ENCODE results near the gene MAP4K3. TPM values are rescaled to one million over a fixed set of nuclear protein-coding genes. Genes with fewer than 3 reads are reported as not detected.

The MAP4K3 gene
- total RNA-seq, 1 experiment from 2014 or later: 26.6 TPM

DNA sequence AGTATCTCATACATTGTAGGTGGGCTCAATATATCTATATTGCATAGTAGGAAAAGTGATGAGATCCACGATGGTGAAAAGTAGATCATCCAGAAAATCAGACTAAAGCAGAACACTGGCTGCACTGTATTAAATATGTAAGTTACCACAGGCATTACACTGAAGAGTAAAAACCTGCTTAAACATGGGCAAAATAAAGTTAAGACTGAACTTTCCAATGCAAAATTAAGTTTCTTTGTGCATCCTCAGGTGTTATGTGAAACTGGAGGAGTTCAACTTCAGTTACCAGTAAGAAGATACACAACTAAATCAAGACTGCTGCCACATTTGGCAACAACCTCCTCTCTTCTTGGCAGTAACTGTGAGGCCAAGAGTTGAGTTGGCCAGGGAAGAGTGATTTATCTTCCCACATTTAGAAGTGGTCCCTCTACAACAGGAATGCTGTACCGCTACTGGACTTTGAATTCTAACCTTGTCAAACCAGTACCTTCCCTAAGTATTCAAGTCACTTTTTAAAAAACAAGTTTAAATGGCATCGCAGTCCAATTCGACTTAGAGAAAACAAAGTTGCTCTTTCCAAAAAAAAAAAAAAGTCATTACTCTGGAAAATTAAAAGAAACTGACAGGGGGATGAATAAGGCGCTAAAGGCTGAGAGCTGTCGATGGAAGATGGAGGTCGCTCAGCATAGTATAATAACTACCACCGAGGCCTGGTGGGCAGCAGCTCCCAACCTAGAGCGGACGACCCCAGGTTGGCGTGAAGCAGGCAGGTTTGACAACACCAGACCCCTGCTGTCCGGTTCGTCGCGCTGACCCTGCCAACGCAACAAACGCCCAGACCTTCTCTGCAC is 1.1 kb downstream of the MAP4K3 start:
- TF ChIP-seq POLR2AphosphoS5 (IDR thresholded peaks at IDR 0.05; ENCODE audit: low read depth, low read length) (no peak), SIN3A (IDR thresholded peaks at IDR 0.05; ENCODE audit: borderline replicate concordance, insufficient read depth, low read depth, low read length) (0 out of 2 replicates have a peak, but pooled peaks have one; percentile 25)
- intact Hi-C loops (cut with micrococcal nuclease; ENCODE audit: unreplicated experiment): loop anchor here (5.0 kb wide), 1 partner anchor 59 kb away; no protein-coding TSS in a partner anchor

GRCh38 chr2:39435234-39435633 is 1.9 kb downstream of the MAP4K3 start:
- BruUV-seq (replicated peaks): no TSS peak
- intact Hi-C loops (cut with micrococcal nuclease; ENCODE audit: unreplicated experiment) (loop anchor here (5.0 kb wide), 1 partner anchor 58 kb away; no protein-coding TSS in a partner anchor), in situ Hi-C loops (cut with HindIII; ENCODE audit: low pct_unique_long_range_greater_than_20kb, low sequenced_read_pairs) (no loop called here)
- no peaks in the 10 kb centered on the region for H3K9me3 ChIP-seq (ENCODE audit: control insufficient read depth, insufficient read depth, low read depth, low read length)
- H3K27me3 ChIP-seq (ENCODE audit: control insufficient read depth, insufficient read depth, low read length): no peaks in the 10 kb centered on the region
- ATAC-seq (no peak), DNase-seq (ENCODE audit: low read depth, low spot score) (no peak)
- peak overlapping the region; percentile 85 for H3K27ac ChIP-seq (ENCODE audit: low read length)
- ChIA-PET CTCF (no interaction called here), POLR2A (no interaction called here)
- H3K36me3 ChIP-seq (ENCODE audit: control insufficient read depth, insufficient read depth, low read length): peaks cover 5% of the 10 kb centered on the region; the same call in 1 of the 2 replicates
- peak overlapping the region; percentile 76 to 85 for H3K4me3 ChIP-seq (ENCODE audit: low read depth in 2 of 2, low read length in 2 of 2)
- H3K4me1 ChIP-seq (ENCODE audit: control insufficient read depth, insufficient read depth, low read length): peaks cover 52% of the 10 kb centered on the region
- no peak for TF ChIP-seq TCF7L2 (IDR thresholded peaks at IDR 0.05; ENCODE audit: low read depth, low read length)
- TF ChIP-seq, protein P1, sequence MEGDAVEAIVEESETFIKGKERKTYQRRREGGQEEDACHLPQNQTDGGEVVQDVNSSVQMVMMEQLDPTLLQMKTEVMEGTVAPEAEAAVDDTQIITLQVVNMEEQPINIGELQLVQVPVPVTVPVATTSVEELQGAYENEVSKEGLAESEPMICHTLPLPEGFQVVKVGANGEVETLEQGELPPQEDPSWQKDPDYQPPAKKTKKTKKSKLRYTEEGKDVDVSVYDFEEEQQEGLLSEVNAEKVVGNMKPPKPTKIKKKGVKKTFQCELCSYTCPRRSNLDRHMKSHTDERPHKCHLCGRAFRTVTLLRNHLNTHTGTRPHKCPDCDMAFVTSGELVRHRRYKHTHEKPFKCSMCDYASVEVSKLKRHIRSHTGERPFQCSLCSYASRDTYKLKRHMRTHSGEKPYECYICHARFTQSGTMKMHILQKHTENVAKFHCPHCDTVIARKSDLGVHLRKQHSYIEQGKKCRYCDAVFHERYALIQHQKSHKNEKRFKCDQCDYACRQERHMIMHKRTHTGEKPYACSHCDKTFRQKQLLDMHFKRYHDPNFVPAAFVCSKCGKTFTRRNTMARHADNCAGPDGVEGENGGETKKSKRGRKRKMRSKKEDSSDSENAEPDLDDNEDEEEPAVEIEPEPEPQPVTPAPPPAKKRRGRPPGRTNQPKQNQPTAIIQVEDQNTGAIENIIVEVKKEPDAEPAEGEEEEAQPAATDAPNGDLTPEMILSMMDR (IDR thresholded peaks at IDR 0.05): no peak
- TF ChIP-seq SIN3A (IDR thresholded peaks at IDR 0.05; ENCODE audit: borderline replicate concordance, insufficient read depth, low read depth, low read length): no peak
- no peak for TF ChIP-seq REST (IDR thresholded peaks at IDR 0.05; ENCODE audit: insufficient read depth in 1 of 2, low read depth in 2 of 2, low read length in 1 of 2)
- TF ChIP-seq POLR2AphosphoS5 (IDR thresholded peaks at IDR 0.05; ENCODE audit: low read depth, low read length): no peak

More for the DNA sequence above, 1.1 kb downstream of the MAP4K3 start:
- no peaks in the 10 kb centered on the region for H3K27me3 ChIP-seq (ENCODE audit: control insufficient read depth, insufficient read depth, low read length)
- in situ Hi-C loops (cut with HindIII; ENCODE audit: low pct_unique_long_range_greater_than_20kb, low sequenced_read_pairs): no loop called here
- DNase-seq (ENCODE audit: low read depth, low spot score): no peak
- H3K4me1 ChIP-seq (ENCODE audit: control insufficient read depth, insufficient read depth, low read length): peaks cover 48% of the 10 kb centered on the region
- ChIA-PET CTCF (no interaction called here), POLR2A (no interaction called here)
- TSS peak; percentile 63 for BruUV-seq (replicated peaks)
- ATAC-seq: peak; percentile 1; the same call in 1 of the 2 replicates
- H3K9me3 ChIP-seq (ENCODE audit: control insufficient read depth, insufficient read depth, low read depth, low read length): no peaks in the 10 kb centered on the region
- peak overlapping the region; percentile 76 to 85 for H3K4me3 ChIP-seq (ENCODE audit: low read depth in 2 of 2, low read length in 2 of 2)
- H3K27ac ChIP-seq (ENCODE audit: low read length): peak overlapping the region; percentile 85
- peaks cover 5% of the 10 kb centered on the region; the same call in 1 of the 2 replicates for H3K36me3 ChIP-seq (ENCODE audit: control insufficient read depth, insufficient read depth, low read length)

Measured in Panc1 (cell line).